GM21447 (cell line): ENCODE measurements around the gene MSANTD7.
"Not testable (repeated sequence)": the region's sequence is repeated elsewhere in the genome, so short reads cannot be mapped to it uniquely, and the experiment has no call there.

ENCODE experiments used
- ATAC-seq: cut with Tn5 transposase; IDR thresholded peaks from one replicate; pipeline ENCODE4 v1.9.1; 2021; ENCODE audit not compliant: unreplicated experiment

Gene MSANTD7, protein sequence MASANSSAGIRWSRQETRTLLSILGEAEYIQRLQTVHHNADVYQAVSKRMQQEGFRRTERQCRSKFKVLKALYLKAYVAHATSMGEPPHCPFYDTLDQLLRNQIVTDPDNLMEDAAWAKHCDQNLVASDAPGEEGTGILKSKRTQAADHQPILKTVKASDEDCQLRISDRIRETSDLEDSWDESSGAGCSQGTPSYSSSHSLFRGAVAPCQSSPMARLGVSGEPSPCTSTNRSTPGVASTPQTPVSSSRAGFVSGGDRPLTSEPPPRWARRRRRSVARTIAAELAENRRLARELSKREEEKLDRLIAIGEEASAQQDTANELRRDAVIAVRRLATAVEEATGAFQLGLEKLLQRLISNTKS

DNA sequence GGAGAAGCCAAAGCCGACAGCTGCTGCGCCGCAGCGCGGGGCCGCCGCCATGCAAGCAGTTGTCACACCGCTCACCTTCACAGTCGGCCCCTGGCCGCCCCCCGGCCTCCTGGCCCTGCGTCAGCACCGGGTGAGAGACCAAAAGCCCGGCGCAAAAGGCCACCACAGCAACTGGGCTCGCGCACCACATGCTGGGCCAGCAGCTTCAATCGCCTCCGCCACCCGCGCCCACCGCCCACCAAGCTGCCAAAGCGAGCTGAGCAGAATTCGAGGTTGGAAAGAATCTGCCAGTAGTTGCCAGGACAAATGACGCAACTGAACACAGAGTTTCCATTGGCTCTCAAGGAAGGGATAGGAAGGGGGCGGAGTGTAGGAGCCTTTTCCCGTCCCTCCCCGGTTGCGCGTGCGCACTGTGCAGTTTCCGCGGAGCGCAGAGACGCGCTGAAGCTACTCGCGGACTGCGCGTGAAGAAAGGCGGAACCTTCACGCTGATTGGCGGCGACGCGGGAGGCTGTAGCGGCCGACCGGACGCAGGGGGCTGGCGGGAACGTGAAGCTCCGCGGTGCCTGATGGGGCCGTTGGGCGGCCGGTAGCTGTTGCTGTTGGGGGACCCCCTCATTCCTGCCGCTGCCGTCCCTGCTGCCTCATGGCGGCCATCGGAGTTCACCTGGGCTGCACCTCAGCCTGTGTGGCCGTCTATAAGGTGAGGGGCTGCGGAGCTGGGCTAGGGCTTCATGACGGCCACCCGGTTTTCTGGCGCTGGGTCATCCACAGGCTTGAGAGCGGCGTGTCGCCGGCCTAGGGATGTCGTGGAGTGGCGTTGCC lies at the start of gene MSANTD7, which contains the start of the genes CDNF and HSPA14:
MSANTD7 (plus strand) TSS at position 550 of the 825 bp plus-strand sequence. CDS start 3,979 bp downstream, outside the sequence.
CDNF (minus strand) TSS at position 281 of the 825 bp plus-strand sequence; CDS start at position 190, 91 bp downstream.
HSPA14 (plus strand) TSS at position 550 of the 825 bp plus-strand sequence; CDS start at position 647, 97 bp downstream.
- ATAC-seq = peak; percentile 92

DNA sequence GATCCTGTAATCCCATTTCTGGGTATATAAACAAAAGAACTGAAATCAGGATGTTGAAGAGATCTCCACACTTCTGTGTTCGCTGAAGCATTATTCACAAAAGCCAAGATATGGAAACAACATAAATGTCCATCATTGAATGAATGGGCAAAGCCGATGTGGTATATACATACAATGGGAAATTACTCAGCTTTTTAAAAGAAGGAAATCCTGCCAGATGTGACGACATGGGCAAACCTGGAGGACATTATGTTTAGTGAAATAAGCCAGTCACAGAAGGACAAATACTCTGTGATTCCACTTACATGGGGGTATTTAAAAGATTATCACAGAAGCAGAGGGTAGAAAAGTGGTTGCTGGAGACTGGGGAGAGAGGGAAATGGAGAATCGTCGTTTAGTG lies 39.5 kb upstream of the MSANTD7 start:
- ATAC-seq = no peak

DNA sequence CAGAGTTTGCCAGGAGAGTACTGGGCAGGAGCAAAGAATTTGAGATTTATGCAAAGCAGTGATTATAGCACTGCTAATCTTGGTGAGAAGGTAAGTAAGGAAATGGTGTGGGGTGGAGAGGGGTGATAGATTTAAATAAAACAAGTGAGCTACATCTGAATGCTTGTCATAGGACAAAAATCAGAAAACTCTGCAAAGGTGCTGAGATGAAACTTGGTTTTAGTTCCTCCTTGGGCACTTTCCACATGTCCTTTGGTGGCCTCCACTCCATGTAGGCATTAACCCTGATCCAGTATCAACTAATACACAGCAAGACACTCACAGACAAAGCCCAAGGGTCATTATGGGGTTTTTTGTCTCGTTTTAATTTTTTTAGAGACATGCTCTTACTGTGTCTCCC lies 37.7 kb upstream of the MSANTD7 start:
- ATAC-seq = no peak

DNA sequence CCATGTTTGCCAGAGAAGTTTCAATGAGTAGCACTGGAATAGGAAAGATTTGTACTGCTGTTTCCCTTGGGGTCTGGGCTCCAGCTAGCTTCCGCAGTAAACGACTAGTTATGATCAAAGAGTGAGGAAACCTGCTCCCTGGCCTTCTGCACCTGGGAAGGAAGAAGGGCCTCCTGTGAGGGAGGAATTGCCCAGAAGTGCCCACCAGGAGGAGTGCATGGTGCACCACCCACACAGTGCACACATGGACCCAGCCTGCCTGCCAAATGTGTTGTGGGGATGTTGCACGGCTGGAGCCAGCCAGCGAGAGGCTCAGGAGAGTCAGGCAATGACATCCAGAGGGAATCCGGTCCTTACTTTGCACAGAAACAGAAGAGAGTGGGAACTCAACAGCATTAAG lies 36.4 kb upstream of the MSANTD7 start:
- no peak for ATAC-seq

DNA sequence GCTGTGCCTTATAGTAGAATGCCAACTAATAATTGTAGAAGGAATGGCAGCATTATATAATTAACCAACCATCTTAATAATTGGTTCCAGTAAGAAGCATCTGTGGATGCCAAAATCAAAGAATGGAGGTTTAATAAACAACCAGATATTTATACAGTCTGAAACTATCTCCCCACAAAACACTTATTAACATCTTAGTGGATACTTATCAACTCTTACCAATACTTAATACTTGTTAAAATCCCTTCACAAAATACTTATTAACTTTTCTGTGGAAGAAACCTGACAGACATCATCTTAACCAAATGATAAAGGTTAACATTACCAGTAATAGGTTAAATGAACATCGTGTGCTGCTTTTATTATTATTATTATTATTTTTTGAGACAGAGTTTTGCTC lies 34.3 kb upstream of the MSANTD7 start:
- no peak for ATAC-seq

DNA sequence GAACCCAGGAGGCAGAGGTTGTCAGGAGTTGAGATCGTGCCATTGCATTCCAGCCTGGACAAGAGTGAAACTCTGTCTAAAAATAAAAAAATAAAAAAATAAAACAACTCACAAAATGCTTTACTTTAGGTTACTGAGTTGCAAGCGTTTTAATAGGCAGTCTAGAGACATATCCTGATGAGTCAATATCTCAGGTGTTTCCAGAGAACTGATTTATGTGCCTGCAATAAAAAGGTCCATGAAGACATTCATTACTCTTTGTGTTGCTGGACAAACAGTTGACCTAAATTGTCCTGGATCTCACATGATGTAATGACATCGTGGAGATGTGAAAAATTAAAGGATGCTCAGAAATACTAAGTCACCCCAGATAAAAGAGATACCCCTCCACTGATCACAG lies 31.8 kb upstream of the MSANTD7 start:
- no peak for ATAC-seq

DNA sequence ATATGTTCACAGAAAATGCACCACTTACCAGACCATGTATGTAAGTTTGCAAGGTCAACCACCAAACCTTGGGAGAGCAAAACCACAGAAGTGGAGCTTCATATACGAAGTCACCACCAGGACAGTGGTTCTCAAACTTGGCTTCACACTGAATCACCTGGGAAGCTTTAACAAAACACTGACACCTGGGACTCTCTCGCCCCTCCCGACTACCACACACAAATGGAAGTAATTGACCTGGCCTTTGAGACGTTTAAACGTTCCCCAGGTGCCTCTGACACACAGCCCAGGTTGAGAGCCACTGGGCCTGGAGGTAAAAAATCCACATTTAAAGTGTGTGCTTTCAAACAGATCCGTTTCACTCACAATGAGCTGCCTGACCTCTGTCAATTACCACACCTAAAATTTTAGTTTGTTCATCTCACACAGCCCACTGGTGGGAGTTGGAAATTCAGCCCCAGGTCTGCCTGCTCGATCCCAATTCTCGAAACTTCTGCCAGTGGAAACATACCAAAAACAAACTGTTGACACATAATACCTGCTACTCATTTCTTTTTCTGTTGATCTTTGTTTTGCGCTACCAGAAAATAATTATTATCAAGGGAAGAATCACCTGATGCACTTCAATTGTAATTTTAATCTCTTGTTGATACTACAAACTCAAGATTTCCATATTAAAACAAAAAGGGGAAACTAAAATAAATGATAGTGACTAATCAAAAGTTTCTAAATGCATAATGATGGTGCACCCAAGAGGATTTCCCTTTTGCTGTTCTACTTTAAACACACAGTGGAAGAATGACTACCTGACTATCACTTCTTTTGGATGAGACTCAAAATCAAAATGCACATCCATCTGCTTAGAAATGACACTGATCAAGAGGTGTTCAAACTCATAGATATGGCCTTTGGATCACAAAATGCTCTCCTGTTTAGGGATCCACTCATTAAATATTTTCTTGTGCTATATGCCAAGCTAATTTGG lies 26.8 kb upstream of the MSANTD7 start:
- ATAC-seq = no peak

DNA sequence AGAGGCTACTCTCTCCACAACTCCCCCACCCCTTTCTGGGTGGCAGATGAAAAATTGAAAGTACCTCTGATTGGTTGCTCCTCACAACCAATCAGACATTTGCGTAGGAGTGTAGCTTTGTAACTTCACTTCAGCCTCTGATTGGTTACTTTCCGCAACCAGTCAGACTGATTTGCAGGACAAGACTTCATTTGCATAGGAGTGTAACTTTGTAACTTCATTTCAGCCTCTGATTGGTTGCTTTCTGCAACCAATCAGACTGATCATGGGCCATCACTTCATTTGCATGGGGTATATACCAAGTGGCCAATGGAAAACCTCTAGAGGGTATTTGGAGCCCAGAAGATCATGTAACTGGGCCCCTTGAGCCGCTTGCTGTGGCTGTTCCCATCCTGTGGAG lies 25.8 kb upstream of the MSANTD7 start:
- ATAC-seq = no peak

DNA sequence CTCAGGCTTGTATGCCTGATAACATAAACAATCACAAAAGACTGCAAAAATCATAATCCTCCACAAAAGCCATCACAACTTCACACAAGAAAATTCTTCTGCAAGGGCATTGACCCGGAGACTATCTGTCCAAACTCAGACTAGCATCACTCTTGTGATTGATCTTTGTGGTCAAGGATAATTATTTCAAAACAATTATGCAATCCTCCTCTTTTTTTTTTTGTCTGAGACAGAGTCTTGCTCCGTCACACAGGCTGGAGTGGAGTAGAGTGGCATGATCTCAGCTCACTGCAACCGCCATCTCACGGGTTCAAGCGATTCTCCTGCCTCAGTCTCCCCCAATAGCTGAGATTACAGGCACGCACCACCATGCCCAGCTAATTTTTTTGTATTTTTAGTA lies 22.4 kb upstream of the MSANTD7 start:
- ATAC-seq = no peak

DNA sequence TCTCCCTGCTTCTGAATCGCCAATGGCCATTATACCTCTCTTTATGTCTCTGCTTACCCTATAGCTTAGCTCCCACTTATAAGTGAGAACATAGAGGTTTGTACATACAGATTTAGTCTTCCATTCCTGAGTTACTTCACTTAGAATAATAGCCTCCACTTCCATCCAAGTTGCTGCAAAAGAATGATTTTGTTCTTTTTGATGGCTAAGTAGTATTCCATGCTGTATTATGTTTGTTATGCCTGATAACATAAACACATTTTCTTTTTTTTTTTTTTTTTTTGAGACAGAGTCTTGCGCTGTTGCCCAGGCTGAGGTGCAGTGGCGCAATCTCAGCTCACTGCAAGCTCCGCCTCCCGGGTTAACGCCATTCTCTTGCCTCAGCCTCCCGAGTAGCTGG lies 21.4 kb upstream of the MSANTD7 start:
- not testable (repeated sequence) for ATAC-seq

DNA sequence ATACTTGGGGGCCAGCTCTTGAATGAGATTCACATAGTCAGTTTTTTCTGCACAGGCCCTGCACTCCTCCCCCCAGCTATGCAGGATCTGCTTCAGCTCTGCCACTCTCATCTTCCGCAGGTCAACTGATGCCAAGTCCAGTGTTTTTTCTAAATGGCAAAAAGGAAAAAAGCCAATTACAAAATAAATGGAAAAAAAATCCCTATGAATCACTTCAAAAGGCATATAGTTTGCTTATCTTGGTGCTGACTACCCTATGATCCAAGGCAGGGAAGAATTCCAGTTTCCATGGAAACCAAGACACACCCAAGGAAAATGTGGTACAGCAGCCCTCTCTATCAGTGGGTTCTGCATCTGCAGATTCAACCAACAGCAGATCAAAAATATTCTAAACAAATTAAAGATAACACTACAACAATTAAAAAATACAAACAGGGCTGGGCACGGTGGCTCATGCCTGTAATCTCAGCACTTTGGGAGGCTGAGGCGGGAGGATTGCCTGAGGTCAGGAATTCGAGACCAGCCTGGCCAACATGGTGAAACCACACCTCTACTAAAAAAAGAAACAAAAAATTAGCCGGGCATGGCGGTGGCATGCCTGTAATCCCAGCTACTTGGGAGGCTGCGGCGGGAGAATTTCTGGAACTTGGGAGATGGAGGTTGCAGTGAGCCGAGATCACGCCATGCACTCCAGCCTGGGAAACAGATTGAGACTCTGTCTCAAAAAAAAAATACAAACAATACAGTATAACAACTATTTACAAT lies 17.9 kb upstream of the MSANTD7 start:
- ATAC-seq = no peak

DNA sequence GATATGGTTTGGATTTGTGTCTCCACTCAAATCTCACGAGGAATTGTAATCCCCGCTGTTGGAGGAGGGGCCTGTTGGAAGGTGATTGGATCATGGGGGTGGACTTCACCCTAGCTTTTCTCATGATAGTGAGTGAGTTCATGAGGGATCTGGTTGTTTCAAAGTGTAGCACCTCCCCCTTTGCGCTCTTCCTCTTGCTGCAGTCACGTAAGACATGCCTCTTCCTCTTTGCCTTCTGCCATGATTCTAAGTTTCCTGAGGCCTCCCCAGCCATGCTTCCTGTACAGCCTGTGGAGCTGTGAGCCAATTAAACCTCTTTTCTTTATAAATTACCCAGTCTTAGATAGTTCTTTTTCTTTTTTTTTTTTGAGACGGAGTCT lies 17.3 kb upstream of the MSANTD7 start:
- ATAC-seq = no peak

DNA sequence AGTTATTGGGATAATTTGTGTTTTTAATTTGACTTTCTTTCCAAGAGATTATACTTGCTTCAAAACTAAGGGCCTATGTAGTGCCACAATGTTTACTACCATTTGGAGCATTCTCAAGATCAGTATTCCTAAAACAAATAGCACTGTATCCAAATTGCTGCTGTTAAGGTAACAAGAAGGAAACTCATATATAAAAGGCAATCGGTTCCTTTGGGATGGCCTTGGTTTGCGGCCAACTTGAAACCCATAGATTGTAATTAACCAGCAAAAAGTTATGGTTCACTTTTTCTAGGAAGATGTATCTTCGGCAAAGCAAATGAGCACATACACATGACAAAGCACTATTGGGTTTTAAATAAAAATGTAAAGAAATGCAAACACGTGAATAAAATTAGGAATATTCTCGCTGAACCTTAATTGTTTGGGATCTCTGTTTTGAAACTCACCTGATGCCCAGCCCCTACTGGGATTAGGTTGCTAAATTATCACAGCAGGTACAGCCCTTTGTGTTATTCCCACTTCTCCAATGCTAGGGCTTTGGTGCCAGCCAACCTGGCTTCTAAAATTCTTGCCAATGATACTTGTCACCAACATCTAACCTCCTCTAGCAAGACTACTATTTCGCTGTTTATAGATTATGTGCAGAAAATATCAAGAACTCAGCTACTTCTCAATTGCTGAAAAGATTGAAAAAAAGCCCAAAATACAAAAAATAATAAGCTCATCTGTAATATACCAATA lies 16.3 kb upstream of the MSANTD7 start:
- ATAC-seq = no peak

DNA sequence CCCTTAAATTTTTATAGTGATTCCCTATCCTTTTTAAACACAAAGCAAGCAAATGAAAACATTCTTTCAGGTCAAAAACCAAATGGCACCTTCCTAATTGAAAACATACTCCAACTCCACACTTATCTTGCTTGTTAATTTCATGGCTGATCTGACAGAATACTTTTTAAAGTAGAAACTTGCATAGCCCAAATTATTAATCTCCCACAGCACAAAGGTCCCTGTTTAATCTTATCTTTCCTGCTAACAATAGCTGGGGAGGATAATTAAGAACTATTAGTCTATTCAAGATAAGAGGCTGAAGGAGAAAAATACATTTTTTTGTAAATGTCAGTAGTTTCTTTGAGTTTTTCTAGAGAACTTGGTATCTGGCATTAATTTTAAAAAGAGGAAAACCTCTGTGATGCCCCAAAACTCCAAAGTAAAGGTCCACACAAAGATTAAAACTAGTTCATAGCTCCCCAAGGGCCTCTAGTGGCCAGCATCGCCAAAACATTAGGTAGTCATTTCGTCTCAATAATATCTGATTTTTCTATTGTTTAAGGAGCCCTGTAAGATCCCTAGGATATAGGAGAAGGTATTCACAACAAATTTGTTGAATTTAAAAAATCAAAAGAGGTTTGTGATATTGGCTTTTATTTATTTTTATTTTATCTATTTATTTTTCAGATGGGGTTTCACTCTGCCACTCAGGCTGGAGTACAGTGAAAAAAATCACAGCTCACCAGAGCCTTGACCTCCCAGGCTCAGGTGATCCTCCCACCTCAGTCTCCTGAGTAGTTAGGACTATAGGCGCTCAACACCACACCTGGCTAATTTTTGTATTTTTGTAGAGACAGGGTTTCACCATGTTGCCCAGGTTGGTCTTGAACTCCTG lies 15.0 kb upstream of the MSANTD7 start:
- ATAC-seq = no peak

DNA sequence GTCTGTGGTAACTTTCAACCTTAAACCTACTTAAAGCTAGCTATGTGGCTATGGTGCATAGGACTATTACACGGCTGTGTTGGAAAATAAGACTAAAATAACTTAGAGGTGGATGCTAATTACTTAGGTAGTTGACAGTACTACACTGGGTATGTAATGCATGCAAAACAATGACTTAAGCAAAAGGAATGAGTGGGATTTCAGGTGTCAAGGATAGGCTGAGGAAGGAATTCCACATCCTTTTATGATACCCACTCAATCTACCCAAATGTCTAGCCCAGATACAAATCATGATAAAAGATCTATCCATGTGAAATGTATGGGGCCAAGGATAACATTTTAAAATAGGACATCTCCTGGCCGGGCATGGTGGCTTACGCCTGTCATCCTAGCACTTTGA lies 14.1 kb upstream of the MSANTD7 start:
- no peak for ATAC-seq

DNA sequence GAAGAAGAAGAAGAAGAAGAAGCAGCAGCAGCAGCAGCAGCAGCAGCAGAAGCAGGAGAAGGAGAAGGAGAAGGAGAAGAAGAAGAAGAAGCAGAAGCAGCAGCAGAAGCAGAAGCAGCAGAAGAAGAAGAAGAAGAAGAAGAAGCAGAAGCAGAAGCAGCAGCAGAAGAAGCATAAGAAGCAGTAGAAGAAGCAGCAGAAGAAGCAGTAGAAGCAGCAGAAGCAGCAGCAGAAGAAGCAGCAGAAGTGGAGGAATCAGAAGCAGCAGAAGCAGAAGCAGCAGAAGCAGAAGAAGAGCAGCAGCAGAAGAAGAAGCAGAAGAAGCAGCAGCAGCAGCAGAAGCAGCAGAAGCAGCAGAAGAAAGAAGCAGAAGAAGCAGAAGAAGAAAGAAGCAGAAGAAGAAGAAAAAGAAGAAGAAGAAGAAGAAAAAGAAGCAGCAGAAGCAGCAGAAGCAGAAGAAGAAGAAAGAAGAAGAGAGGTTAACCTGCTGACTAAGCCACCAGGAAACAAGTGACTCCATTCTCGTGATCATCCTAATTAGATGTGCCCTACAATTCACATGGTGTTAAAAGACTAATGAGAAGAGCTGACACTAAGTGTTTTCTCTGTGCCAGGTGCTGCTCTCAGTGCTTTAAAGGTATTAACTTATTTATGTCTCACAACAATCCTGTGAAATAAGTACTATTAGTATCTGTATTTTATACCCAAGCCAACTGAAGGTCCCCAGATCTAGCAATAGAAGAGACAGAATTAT lies 11.9 kb upstream of the MSANTD7 start:
- ATAC-seq = no peak

DNA sequence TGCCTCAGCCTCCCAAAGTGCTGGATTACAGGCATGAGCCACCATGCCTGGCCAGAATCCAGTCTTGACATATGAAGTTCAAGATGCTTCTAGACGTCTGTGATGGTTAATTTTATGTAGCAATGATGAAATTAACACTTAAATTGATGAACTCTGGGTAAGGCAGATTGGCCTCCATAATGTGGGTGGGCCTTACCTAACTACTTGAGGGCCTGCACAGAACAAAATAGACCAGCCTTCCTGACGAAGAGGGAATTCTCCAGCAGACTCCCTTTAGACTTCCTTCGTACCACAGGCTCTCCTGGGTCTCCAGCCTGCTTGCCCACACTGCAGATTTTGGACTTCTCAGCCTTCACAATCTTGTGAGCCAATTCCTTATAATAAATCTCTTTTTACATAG lies 5.0 kb upstream of the MSANTD7 start:
- ATAC-seq = no peak

DNA sequence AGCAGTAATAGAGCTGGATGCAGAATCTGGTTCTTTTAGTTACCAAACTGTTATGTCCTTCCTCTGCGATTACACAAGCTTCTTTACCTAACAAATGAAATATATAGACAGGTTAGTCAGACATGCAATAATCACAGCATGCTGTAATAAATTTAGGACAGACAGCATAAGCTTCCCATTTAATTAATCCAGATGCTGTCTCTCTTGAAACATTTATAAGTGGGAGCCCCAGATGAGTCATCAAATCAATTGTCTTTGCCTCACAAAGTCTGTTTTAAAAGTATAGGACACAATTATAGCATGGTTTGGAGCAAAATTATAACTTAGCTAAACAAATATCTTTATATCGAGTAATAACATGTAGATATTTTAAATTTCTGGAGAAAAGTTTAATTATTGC lies 1.9 kb upstream of the MSANTD7 start:
- no peak for ATAC-seq
